GM19452 (cell line): Measurements from ENCODE around the gene SETD2.
"Not testable (repeated sequence)": the region's sequence is repeated elsewhere in the genome, so short reads cannot be mapped to it uniquely, and the experiment has no call there.

Source experiments
- ATAC-seq: cut with Tn5 transposase; IDR thresholded peaks from one replicate; pipeline ENCODE4 v1.9.1; 2021; ENCODE audit not compliant: unreplicated experiment

SETD2 gene

DNA sequence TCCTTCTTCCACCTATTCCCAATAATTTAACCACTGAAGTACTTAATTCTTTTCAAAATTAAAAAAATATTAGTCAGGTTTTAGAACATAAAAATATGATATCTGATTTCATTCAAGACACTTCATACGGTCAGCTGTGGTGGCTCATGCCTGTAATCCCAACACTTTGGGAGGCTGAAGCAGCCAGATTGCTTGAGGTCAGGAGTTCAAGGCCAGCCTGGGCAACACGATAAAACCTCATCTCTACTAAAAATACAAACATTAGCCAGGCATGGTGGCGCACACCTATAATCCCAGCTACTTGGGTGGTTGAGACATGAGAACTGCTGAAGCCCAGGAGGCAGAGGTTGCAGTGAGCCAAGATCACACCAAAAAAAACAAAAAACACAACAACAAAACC is 127.8 kb downstream of the SETD2 start:
- no peak for ATAC-seq

DNA sequence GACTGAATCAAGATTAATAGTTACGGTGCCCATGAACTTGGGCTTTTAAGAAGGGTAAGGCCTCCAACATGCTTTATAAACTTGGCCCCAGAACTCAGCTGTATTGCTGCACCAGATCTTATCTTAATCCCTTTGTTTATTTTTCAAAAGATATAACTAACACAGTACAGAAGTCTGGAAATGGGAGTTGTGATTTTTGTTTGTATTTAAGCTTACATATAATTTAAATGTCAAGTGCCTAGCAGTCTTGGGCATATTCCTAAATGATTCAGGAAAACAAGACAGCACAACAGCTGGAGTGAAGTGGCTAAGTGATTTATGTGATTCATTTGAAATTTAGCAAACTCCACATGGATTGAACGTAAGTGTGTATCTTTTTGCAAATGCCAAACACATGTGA is 128.3 kb downstream of the SETD2 start:
- ATAC-seq = no peak

DNA sequence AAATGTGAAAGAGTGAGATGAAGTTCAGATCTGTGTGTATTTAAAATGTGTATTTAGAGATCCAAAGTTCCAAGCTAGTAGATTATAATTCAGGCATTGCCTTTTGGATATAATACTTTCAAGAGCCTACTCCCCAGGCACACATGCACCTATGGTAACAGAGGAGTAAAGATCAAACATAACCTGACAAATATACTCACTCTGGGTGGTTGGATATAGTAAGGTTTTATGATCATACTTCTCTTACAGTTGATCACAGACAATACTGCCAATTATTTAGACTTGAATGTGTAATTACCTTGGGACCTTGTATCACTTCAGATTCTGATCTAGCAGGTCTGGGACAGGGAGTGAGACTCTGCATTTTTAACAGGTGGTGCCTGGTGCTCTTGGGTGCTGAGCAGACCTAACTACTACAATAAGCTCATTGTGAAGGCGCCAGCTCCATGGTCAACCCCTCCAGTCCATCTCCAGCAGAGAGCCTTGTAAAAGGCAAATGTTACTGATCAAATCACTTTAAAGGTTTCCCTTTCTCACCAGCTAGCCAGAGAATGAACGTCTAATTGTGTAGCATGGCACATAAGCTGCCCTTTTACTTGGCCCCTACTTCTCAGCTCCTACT is 128.9 kb downstream of the SETD2 start:
- ATAC-seq = no peak

- ATAC-seq = not testable (repeated sequence)
Observed at GRCh38 chr3:47031041-47031440, 132.9 kb downstream of the SETD2 start.

- no peak for ATAC-seq
Observed at GRCh38 chr3:47028667-47029066, 135.2 kb downstream of the SETD2 start.

DNA sequence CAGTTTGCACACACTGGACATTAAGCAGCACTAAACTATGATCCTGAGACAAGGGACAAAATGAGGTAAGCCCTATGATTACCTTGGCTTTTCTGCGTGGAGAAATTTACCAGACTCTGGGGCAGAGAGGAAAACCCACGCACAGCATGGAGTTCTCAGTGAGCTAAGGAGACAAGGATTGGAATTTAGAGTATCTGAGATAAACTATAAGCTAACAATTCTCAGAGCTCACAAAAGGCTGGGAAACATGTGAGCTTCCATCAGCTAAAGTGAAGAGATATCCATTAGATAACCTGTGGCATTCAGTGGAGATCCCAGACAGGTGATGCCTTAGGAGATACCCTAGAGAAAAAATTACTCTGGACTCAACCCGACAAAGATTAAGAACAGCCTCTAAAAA is 135.8 kb downstream of the SETD2 start:
- ATAC-seq = no peak

DNA sequence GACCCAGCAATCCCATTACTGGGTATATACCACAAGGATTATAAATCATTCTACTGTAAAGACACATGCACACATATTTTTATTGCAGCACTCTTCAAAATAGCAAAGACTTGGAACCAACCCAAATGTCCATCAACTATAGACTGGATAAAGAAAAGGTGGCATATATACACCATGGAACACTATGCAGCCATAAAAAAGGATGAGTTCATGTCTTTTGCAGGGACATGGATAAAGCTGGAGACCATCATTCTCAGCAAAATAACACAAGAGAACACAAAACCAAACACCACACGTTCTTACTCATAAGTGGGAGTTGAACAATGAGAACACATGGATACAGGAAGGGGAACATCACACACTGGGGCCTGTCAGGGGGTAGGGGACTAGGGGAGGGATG is 137.5 kb downstream of the SETD2 start:
- ATAC-seq = not testable (repeated sequence)

DNA sequence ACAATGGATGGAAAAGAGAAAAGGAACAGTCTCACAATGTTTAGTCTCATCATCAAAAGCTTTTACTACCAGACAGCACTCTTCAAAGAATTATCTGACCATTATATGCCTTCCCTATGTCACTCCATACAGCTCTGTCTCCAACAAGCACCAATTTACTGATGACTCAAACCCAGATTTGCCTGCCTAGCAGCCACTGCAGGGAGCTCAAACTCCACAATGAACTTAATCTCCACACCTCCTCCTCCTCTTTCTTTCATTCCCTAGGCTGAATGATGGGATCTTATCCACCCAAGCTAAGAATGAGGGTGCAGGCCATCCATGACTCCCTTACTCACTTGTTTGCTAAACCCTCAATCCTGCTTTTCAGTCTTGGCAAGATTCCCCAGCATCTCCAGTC is 139.0 kb downstream of the SETD2 start:
- no peak for ATAC-seq

GRCh38 chr3:47022641-47023071 is 141.3 kb downstream of the SETD2 start:
- ATAC-seq = no peak

- no peak for ATAC-seq
Observed at GRCh38 chr3:47020311-47020710, 143.6 kb downstream of the SETD2 start.

DNA sequence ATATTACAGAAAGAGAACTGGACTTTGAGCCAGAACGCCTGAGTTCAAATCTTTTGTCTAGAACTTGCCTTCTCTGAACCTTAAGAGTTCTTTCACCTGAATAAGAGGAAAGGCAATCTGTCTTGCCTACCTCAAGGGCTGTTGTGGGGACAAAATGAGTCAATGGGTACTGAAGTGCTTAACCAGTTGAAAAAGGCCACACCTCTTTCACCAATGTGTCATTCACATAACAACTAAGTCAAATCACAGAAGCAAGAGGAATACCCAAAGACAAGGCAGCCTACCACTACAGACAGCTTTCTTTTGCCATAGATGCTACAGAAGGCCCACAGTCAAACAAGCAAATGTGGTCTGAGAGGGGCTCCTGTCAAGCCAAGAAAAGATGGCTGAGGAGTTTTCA is 144.7 kb downstream of the SETD2 start:
- ATAC-seq = no peak

DNA sequence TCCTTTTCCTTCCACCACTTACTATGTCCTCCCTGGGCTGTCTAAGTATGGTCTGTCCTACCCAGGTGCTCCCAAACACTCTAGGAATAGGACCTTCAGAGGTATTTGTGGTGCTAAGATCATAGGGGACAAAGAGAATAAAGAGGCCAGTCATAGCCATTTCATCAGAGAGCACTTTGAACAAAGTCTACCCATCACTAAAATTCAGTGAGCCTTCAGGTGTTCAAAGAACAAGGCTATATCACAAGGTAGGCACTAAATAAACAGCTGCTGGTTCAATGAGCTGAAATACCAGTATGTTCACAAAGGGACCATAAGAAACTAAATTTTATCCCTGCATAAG is 145.7 kb downstream of the SETD2 start:
- no peak for ATAC-seq

- no peak for ATAC-seq
Observed at GRCh38 chr3:47017504-47018268, 146.2 kb downstream of the SETD2 start.

- peak; percentile 49 for ATAC-seq
Observed at GRCh38 chr3:47016934-47017435, 146.9 kb downstream of the SETD2 start.

DNA sequence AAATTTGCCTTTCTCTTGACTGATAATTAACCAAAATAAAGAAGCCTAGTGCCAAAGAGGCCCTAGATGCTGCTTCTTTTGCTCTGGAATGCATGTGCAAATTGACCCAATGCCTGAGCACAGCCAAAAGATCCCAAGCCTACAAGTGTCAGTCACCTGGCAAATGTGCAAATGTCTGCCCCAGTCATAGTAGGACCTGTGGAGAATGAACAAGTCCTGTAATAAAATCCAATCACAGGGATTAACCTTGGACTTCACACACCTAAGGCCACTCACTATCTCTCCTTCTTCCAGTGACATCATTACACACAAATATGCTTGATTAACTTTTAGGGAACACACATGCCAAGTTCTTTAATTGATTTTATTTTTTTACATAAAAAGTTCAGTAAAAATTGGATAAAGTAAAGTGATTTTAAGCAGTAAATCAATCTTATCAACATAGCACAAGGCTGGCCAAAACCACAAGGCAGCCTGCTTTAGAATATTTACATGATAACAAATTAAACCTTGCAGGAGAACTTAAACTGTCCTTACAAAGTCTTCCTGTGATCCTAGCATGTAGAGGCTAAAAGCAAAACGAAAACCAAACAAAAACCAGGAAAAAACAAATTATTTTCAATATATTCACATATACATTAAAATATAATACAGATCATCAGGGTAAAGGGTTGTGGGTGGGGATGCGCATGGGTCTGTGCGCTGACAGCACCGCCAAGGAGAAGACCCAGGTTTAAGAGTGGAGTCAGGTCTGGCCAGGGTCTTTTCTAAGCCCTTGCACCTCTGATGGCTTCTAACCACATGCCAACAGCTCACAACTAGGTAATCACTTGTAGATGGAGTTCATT is 147.6 kb downstream of the SETD2 start:
- ATAC-seq = no peak

- ATAC-seq = no peak
Observed at GRCh38 chr3:47015151-47015550, 148.8 kb downstream of the SETD2 start.

DNA sequence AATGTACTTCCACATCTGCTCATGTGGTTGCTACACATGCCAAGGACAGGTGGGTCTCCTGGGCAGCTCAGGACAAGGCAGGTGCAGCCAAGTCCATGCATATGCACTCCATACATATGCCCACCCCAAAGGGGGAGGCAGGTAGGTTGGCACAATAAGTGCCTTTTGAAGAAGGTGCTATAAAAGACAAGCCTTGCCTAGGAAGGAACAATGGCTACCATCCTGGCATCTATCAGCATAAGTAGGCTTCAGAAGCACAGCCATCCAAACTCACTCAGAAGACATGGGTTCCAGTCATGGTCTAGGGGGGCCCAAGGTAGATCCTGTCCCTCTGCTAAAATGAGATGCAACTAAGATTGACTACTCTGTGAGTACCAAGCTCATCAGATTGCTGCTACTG is 149.9 kb downstream of the SETD2 start:
- no peak for ATAC-seq

DNA sequence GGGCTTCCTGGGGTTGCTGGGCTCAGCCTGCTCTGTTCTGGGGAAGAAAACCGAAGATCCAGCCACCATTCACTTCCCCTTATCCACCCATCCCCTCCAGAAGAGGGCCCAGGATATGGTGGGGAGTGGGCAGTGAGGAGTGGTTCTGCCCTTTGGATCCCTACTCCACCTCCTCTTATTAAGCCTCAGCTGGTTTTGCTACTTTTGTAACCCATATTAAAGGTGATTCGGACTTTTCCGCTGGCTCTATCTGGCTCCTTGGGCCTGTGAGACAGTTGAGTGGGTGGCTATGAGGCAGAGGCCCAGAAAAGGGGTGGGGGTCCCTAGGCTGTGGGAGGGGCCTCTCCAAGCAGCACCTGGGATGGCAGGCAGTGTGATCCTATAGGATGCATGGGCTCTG is 150.7 kb downstream of the SETD2 start:
- no peak for ATAC-seq

DNA sequence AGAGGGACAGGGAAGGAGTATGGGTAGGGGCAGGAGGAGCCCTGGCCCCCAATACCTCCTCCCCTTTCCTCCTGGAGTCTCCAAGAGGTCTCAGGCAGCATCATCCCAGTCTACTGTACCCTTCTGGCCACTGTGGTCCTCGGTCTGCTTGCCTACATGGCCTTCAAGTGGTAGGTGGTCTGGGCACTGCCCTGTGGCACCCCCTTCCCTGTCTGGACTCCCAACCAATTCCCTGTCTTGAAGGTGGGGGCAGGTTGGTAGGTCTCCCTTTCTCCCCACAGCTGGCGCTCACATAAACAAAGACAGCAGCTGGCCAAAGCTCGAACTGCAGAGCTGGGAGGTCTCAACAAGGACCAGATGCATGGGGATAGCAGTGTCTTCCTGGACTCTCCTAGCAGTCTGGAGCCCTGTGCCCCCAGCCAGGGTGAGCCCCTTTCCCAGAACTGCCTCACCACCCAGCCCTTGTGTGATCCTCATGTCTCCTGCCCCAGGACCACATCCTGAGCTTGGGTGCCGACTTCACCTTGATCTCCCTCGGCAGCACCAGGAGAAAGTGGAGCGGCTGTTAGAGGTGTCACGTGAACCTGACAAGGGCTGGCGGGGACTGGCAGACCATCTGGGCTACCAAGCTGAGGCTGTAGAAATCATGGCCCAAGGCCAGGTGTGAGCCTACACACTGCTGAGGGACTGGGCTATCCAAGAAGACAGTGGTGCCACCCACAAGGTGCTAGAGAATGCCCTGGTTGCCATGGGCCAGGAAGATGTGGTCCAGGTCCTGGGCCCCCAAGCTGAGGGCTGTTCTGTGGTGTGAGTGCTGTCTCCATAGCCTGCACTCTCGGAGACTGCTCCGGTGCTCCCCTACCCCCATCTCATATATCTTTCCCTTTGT is 151.3 kb downstream of the SETD2 start:
- no peak for ATAC-seq

- no peak for ATAC-seq
Observed at GRCh38 chr3:47011371-47011770, 152.5 kb downstream of the SETD2 start.

DNA sequence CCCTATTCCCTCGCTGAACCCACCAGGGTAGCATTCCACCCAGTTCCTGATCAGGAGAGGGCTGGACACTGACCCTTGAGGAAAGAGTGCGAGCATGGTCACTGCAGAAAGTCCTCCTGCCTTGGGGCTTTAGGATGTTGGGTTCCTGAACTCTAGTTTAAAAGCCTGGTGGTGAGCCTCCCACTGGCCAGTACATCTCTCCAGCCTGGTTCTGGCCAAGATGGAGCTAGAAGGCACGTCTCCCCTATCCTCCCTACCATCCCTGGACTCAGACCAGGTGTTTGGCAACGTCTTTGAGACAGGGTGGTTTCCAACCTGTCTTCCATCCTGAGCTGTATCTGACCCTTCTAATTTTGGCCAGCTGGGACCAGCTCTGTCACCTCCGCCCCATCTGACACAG is 153.0 kb downstream of the SETD2 start:
- ATAC-seq = no peak
